Activated naive CD4-positive, alpha-beta T cell treated with anti-CD3 and anti-CD28 coated beads for 36 hours (primary cell): ENCODE measurements around the gene SCYGR1. TPM values are rescaled to one million over a fixed set of nuclear protein-coding genes. Genes with fewer than 3 reads are reported as not detected.

Source experiments
- total RNA-seq, 2 experiments: library from RNA; stranded (reverse); gene quantifications; one replicate each; pipeline ENCODE4 v1.2.3, GENCODE V29; 2021

Gene SCYGR1
- total RNA-seq, 2 experiments from 2014 or later, result not detected

Other genes with a start within 250 kb of the SCYGR1 start
- not detected for gene COL4A4, start 223.7 kb downstream of the SCYGR1 start, total RNA-seq
- not detected for gene COL4A3, start 223.3 kb downstream of the SCYGR1 start, total RNA-seq
- 10 to 100 TPM; 82.1 to 82.2 TPM for gene MFF, start 62.7 kb downstream of the SCYGR1 start, total RNA-seq
- not detected for gene TM4SF20, start 8.6 kb downstream of the SCYGR1 start, total RNA-seq
- 100 to 1,000 TPM; 153 to 157 TPM for gene AGFG1, start 84.2 kb upstream of the SCYGR1 start, total RNA-seq
- not detected for gene SCYGR2, start 210.9 kb upstream of the SCYGR1 start, total RNA-seq
- gene SCYGR3, start 226.9 kb upstream of the SCYGR1 start, total RNA-seq, result not detected
- not detected for gene SCYGR4, start 229.5 kb upstream of the SCYGR1 start, total RNA-seq